Measurements from ENCODE around the gene NAMPT. TPM values are rescaled to one million over a fixed set of nuclear protein-coding genes. Genes with fewer than 3 reads are reported as not detected.

Gene NAMPT
- total and polyA plus RNA-seq, 9 of the 15 experiments (the other 6 are each of a cell fraction or from before 2014, with no cell fraction given) = 41.1 to 160 (median 106) TPM

DNA sequence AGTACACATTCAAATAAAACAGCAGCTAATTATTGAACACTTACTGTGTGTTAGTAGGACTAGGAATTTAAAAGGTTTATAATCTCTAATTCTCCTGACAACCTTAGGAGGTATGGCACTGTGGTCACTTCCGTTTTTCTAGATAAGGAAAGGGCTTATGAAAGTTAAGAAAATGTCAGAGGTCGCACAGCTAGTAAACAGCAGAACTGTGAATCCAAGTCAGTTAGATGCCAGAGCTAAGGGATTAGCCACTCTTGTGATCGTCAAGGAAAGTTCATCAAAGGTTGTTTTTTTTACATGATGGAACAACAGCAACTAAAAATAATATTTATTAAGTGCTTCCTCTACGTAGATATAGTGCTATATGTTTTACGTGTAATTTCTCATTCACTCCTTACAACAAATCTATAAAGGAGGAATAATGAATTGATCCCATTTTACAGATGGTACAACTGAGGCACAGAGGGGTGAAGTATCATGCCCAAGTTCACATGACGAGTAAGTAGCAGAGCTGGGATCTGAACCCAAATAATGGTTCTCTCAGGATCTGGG is 84.9 kb downstream of the NAMPT start (continued):
- TF ChIP-seq, protein P1, sequence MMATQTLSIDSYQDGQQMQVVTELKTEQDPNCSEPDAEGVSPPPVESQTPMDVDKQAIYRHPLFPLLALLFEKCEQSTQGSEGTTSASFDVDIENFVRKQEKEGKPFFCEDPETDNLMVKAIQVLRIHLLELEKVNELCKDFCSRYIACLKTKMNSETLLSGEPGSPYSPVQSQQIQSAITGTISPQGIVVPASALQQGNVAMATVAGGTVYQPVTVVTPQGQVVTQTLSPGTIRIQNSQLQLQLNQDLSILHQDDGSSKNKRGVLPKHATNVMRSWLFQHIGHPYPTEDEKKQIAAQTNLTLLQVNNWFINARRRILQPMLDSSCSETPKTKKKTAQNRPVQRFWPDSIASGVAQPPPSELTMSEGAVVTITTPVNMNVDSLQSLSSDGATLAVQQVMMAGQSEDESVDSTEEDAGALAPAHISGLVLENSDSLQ (IDR thresholded peaks at IDR 0.05) = 0 out of 2 replicates have a peak, but pooled peaks have one; percentile 13
- TF ChIP-seq DACH1 (IDR thresholded peaks at IDR 0.05; ENCODE audit: partially characterized antibody) (no peak), ZEB2 (IDR thresholded peaks at IDR 0.05) (peak; percentile 48; the same call in 1 of the 2 replicates), SIX5 (IDR thresholded peaks at IDR 0.05; ENCODE audit: borderline replicate concordance in 1 of 2, insufficient read depth in 1 of 2, low read depth in 1 of 2, low read length in 2 of 2) (no peak), DDX20 (tag; IDR thresholded peaks at IDR 0.05; ENCODE audit: low read depth) (no peak), HNRNPK (IDR thresholded peaks at IDR 0.05; ENCODE audit: low read depth, low read length, poor library complexity, severe bottlenecking) (no peak), SIN3B (IDR thresholded peaks at IDR 0.05; ENCODE audit: low read depth) (no peak), CBFA2T3 (IDR thresholded peaks at IDR 0.05) (peak; percentile 53), PPARD (CRISPR knock-in tag; IDR thresholded peaks at IDR 0.05) (no peak), FOXK2 (conservative IDR thresholded peaks at IDR 0.05 in 1 of 2, IDR thresholded peaks at IDR 0.05 in 1 of 2; ENCODE audit: low read depth in 2 of 2) (peak; percentile 65 to 67; a peak in 3 of 4 replicates), HDAC1 (IDR thresholded peaks at IDR 0.05) (no peak), SRF (CRISPR knock-in tag; IDR thresholded peaks at IDR 0.05) (peak in 1 of 2 experiments; percentile 65; a peak in 1 of 4 replicates), BRCA1 (IDR thresholded peaks at IDR 0.05) (no peak), BRCA1 (CRISPR knock-in tag; IDR thresholded peaks at IDR 0.05) (no peak), ETV1 (tag; conservative IDR thresholded peaks at IDR 0.05; ENCODE audit: low read depth) (peak; percentile 87)
- TF ChIP-seq, protein P2, sequence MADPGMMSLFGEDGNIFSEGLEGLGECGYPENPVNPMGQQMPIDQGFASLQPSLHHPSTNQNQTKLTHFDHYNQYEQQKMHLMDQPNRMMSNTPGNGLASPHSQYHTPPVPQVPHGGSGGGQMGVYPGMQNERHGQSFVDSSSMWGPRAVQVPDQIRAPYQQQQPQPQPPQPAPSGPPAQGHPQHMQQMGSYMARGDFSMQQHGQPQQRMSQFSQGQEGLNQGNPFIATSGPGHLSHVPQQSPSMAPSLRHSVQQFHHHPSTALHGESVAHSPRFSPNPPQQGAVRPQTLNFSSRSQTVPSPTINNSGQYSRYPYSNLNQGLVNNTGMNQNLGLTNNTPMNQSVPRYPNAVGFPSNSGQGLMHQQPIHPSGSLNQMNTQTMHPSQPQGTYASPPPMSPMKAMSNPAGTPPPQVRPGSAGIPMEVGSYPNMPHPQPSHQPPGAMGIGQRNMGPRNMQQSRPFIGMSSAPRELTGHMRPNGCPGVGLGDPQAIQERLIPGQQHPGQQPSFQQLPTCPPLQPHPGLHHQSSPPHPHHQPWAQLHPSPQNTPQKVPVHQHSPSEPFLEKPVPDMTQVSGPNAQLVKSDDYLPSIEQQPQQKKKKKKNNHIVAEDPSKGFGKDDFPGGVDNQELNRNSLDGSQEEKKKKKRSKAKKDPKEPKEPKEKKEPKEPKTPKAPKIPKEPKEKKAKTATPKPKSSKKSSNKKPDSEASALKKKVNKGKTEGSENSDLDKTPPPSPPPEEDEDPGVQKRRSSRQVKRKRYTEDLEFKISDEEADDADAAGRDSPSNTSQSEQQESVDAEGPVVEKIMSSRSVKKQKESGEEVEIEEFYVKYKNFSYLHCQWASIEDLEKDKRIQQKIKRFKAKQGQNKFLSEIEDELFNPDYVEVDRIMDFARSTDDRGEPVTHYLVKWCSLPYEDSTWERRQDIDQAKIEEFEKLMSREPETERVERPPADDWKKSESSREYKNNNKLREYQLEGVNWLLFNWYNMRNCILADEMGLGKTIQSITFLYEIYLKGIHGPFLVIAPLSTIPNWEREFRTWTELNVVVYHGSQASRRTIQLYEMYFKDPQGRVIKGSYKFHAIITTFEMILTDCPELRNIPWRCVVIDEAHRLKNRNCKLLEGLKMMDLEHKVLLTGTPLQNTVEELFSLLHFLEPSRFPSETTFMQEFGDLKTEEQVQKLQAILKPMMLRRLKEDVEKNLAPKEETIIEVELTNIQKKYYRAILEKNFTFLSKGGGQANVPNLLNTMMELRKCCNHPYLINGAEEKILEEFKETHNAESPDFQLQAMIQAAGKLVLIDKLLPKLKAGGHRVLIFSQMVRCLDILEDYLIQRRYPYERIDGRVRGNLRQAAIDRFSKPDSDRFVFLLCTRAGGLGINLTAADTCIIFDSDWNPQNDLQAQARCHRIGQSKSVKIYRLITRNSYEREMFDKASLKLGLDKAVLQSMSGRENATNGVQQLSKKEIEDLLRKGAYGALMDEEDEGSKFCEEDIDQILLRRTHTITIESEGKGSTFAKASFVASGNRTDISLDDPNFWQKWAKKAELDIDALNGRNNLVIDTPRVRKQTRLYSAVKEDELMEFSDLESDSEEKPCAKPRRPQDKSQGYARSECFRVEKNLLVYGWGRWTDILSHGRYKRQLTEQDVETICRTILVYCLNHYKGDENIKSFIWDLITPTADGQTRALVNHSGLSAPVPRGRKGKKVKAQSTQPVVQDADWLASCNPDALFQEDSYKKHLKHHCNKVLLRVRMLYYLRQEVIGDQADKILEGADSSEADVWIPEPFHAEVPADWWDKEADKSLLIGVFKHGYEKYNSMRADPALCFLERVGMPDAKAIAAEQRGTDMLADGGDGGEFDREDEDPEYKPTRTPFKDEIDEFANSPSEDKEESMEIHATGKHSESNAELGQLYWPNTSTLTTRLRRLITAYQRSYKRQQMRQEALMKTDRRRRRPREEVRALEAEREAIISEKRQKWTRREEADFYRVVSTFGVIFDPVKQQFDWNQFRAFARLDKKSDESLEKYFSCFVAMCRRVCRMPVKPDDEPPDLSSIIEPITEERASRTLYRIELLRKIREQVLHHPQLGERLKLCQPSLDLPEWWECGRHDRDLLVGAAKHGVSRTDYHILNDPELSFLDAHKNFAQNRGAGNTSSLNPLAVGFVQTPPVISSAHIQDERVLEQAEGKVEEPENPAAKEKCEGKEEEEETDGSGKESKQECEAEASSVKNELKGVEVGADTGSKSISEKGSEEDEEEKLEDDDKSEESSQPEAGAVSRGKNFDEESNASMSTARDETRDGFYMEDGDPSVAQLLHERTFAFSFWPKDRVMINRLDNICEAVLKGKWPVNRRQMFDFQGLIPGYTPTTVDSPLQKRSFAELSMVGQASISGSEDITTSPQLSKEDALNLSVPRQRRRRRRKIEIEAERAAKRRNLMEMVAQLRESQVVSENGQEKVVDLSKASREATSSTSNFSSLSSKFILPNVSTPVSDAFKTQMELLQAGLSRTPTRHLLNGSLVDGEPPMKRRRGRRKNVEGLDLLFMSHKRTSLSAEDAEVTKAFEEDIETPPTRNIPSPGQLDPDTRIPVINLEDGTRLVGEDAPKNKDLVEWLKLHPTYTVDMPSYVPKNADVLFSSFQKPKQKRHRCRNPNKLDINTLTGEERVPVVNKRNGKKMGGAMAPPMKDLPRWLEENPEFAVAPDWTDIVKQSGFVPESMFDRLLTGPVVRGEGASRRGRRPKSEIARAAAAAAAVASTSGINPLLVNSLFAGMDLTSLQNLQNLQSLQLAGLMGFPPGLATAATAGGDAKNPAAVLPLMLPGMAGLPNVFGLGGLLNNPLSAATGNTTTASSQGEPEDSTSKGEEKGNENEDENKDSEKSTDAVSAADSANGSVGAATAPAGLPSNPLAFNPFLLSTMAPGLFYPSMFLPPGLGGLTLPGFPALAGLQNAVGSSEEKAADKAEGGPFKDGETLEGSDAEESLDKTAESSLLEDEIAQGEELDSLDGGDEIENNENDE (IDR thresholded peaks at IDR 0.05; ENCODE audit: low read depth, low read length) = no peak
- TF ChIP-seq, protein P3, sequence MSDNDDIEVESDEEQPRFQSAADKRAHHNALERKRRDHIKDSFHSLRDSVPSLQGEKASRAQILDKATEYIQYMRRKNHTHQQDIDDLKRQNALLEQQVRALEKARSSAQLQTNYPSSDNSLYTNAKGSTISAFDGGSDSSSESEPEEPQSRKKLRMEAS (CRISPR knock-in tag; IDR thresholded peaks at IDR 0.05) = no peak

Measured in K562 (cell line).